Measurements from ENCODE around the gene AP1S2.

DNA sequence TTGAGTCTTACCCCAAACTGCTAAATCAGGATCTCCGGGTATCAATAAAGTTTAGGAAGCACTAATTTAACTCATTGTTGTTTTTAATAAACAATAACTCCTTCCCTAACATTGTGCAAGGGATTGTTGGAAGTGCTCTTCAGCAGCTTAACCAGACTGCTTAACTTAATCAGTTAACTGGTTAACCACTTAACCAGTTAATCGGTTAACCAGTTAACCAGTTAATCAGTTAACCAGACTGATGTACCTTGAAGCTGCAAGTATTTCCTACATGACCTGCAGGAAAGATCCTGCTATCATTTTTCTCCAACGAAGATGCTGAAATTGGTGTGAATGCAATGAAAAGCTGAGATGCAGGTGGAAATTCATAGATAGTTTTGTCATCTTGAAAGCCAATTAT lies 40.1 kb upstream of the AP1S2 start:
- TF ChIP-seq, protein P1, sequence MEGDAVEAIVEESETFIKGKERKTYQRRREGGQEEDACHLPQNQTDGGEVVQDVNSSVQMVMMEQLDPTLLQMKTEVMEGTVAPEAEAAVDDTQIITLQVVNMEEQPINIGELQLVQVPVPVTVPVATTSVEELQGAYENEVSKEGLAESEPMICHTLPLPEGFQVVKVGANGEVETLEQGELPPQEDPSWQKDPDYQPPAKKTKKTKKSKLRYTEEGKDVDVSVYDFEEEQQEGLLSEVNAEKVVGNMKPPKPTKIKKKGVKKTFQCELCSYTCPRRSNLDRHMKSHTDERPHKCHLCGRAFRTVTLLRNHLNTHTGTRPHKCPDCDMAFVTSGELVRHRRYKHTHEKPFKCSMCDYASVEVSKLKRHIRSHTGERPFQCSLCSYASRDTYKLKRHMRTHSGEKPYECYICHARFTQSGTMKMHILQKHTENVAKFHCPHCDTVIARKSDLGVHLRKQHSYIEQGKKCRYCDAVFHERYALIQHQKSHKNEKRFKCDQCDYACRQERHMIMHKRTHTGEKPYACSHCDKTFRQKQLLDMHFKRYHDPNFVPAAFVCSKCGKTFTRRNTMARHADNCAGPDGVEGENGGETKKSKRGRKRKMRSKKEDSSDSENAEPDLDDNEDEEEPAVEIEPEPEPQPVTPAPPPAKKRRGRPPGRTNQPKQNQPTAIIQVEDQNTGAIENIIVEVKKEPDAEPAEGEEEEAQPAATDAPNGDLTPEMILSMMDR (conservative IDR thresholded peaks at IDR 0.05), result no peak
- TF ChIP-seq ZFX (IDR thresholded peaks at IDR 0.05), result no peak
